K562 (cell line): ENCODE results near the gene SOX6. TPM values are rescaled to one million over a fixed set of nuclear protein-coding genes. Genes with fewer than 3 reads are reported as not detected.

Source experiments
- ATAC-seq: fragments of 200-7000 bp; cut with Tn5 transposase; 3 replicates; pipeline ENCODE4 v1.9.1; 2020; ENCODE audit warnings: moderate library complexity
- BruUV-seq: library from RNA; stranded (reverse); fragments of 400-500 nt; replicated peaks from 2 replicates; lab custom pipeline; 2021; lab: Mats Ljungman, UMichigan
- CTCF ChIA-PET: fragments of 300-600 bp; formaldehyde crosslinking; extraction: SDS; loops from one replicate; lab custom pipeline; 2021; ENCODE audit warnings: low intra/inter-chr PET ratio; lab: Yijun Ruan, JAX
- POLR2A ChIA-PET: fragments of 300-600, 350-650 bp; sonication (Branson Sonifier 250); formaldehyde crosslinking; extraction: SDS; loops from one replicate; lab custom pipeline; 2021; ENCODE audit warnings: antibody characterized with exemption, inconsistent platforms; lab: Yijun Ruan, JAX
- DNase-seq, 4 experiments: peaks; one replicate each; pipeline versions ENCODE4 v3.0.0 to v3.0.0-alpha.2; 2011 to 2018; ENCODE audit warnings: low spot score in 3 of 4, mixed read lengths in 3 of 4; ENCODE audit errors: extremely low read depth in 1 of 4
- FAIRE-seq: peaks from 2 replicates; lab custom pipeline; 2011; peaks lifted over from hg19 to GRCh38; lab: Jason Lieb, UNC
- H2AFZ ChIP-seq: 2 replicates; pipeline ENCODE4 v1.6.0; 2011; ENCODE audit warnings: low read depth, low read length, control low read depth, inconsistent platforms
- H3K27ac ChIP-seq: fragments of 200-600 bp; 3 replicates; pipeline ENCODE4 v1.8.0; 2011; ENCODE audit warnings: low read depth, mild to moderate bottlenecking, control low read depth, inconsistent platforms, low read length, moderate library complexity, mixed read lengths; ENCODE audit errors: extremely low read depth
- H3K27me3 ChIP-seq, 2 experiments: fragments of 300-600 bp in 1 of 2; 2 replicates in 1 of 2; 3 replicates in 1 of 2; pipeline versions ENCODE4 v1.6.0 to v1.8.0; 2011; ENCODE audit warnings: inconsistent platforms in 2 of 2, low read length in 2 of 2, mild to moderate bottlenecking in 1 of 2, mixed read lengths in 1 of 2, moderate library complexity in 1 of 2; ENCODE audit not compliant: control insufficient read depth in 2 of 2, insufficient read depth in 2 of 2
- H3K36me3 ChIP-seq: fragments of 300-600 bp; 3 replicates; pipeline ENCODE4 v1.8.0; 2011; ENCODE audit warnings: mild to moderate bottlenecking, low read length, inconsistent platforms; ENCODE audit not compliant: control insufficient read depth, insufficient read depth
- H3K4me1 ChIP-seq, 2 experiments: fragments of 200-600 bp in 1 of 2; replicated peaks in 1 of 2; 2 replicates in 1 of 2; 3 replicates in 1 of 2; pipeline versions ENCODE4 v1.5.1 to v1.8.0; 2011; ENCODE audit warnings: inconsistent platforms in 2 of 2, low read length in 2 of 2, mild to moderate bottlenecking in 1 of 2, mixed read lengths in 1 of 2, moderate library complexity in 1 of 2; ENCODE audit not compliant: control insufficient read depth in 2 of 2, insufficient read depth in 2 of 2
- H3K4me2 ChIP-seq: 2 replicates; pipeline ENCODE4 v1.6.1; 2011; ENCODE audit warnings: low read length, control low read depth, inconsistent platforms, mixed read lengths; ENCODE audit not compliant: insufficient read depth
- H3K4me3 ChIP-seq: fragments of 200-600 bp; sonication (generic), shearing (Covaris generic); 2 replicates; pipeline ENCODE4 v1.5.1; 2016; ENCODE audit warnings: control low read depth, inconsistent platforms
- H3K79me2 ChIP-seq: fragments of 200-600 bp; 3 replicates; pipeline ENCODE4 v1.8.0; 2011; ENCODE audit warnings: low read length, inconsistent platforms; ENCODE audit not compliant: control insufficient read depth, insufficient read depth
- H3K9ac ChIP-seq, 2 experiments: 2 replicates each; pipeline versions ENCODE4 v1.6.0 to v1.6.1; 2011; ENCODE audit warnings: low read depth in 2 of 2, low read length in 2 of 2, control low read depth in 1 of 2, inconsistent platforms in 1 of 2, mild to moderate bottlenecking in 1 of 2, mixed read lengths in 1 of 2; ENCODE audit not compliant: insufficient read depth in 1 of 2
- H3K9me1 ChIP-seq: one replicate; pipeline ENCODE4 v1.6.0; 2011; ENCODE audit warnings: inconsistent platforms, mild to moderate bottlenecking, low read length, moderate library complexity; ENCODE audit not compliant: control insufficient read depth, insufficient read depth
- H3K9me3 ChIP-seq: replicated peaks from 2 replicates; pipeline ENCODE4 v1.5.1; 2011; ENCODE audit warnings: low read depth, low read length, inconsistent platforms; ENCODE audit not compliant: control insufficient read depth, insufficient read depth
- H4K20me1 ChIP-seq: replicated peaks from 2 replicates; pipeline ENCODE4 v1.6.1; 2011; ENCODE audit warnings: low read length, inconsistent platforms, mixed read lengths; ENCODE audit not compliant: control insufficient read depth, insufficient read depth
- ARHGAP35 ChIP-seq: fragments of 450-650 bp; IDR thresholded peaks from 2 replicates; pipeline ENCODE4 v1.6.1; 2018; ENCODE audit not compliant: partially characterized antibody
- ATF3 ChIP-seq, 2 experiments: fragments of 450-650 bp in 1 of 2; sonication (generic) in 1 of 2; formaldehyde crosslinking in 1 of 2; IDR thresholded peaks in 1 of 2; conservative IDR thresholded peaks in 1 of 2; 2 replicates each; pipeline versions ENCODE4 v1.6.1 to v1.8.1; 2016 to 2023; ENCODE audit warnings: mild to moderate bottlenecking in 2 of 2, moderate library complexity in 2 of 2, inconsistent platforms in 1 of 2, missing genetic modification reagents in 1 of 2
- ATF7 ChIP-seq: fragments of 450-650 bp; IDR thresholded peaks from 2 replicates; pipeline ENCODE4 v1.7.1; 2014; ENCODE audit warnings: mild to moderate bottlenecking, moderate library complexity
- WGBS: fragments of 100-300 bp; shearing (Covaris generic); methylation state at CpG from one replicate; pipeline ENCODE4 v1.1.6; 2016; ENCODE audit warnings: low coverage, mixed read lengths; ENCODE audit not compliant: insufficient coverage; ENCODE audit errors: missing lambda C conversion rate; 5-methylcytosine and 5-hydroxymethylcytosine counted together
- in situ Hi-C: fragments of 300-500 bp; cut with MboI; formaldehyde crosslinking; loops from 4 replicates; pipeline ENCODE4 v1.15.0; 2018; ENCODE audit warnings: inconsistent platforms, mixed read lengths
- intact Hi-C: fragments of 100-400 bp; cut with micrococcal nuclease; formaldehyde crosslinking; loops from 2 replicates; pipeline ENCODE4 v1.14.2; 2022
- polyA plus RNA-seq, 8 experiments: library from polyadenylated mRNA; depleted of rRNA in 4 of 8; stranded (reverse) in 5 of 8; unstranded in 3 of 8; fragments of >200 nt; fragmentation: Nextera tagmentation in 2 of 8; fragmentation: Illumina TruSeq in 1 of 8; extraction: Ambion mirVana in 2 of 8; extraction: Trizol in 1 of 8; gene quantifications; 2 replicates each; pipeline versions ENCODE4 v1.2.1 to v1.2.3, GENCODE V29; 2011 to 2014; ENCODE audit warnings: inconsistent platforms in 1 of 8, missing spikeins in 1 of 8
- total RNA-seq, 7 experiments: library from RNA; depleted of rRNA in 6 of 7; stranded (reverse); fragments of >200 nt in 6 of 7; fragmentation: Illumina TruSeq in 2 of 7; extraction: Trizol in 2 of 7; gene quantifications; 2 replicates each; pipeline versions ENCODE4 v1.2.1 to v1.2.3, GENCODE V29; 2011 to 2021; ENCODE audit warnings: low replicate concordance in 1 of 7

The SOX6 gene
- total and polyA plus RNA-seq, 9 of the 15 experiments (the other 6 are each of a cell fraction or from before 2014, with no cell fraction given): 0.89 to 8.7 (median 5.7) TPM

GRCh38 chr11:16167706-16168487 is 188.4 kb downstream of the SOX6 start:
- CTCF ChIA-PET: no interaction called here
- POLR2A ChIA-PET: no interaction called here
- TF ChIP-seq ARHGAP35 (no peak), ATF7 (peak; percentile 35; the same call in 1 of the 2 replicates), ATF3 (IDR thresholded peaks at IDR 0.05) (peak; percentile 75), ATF3 (CRISPR knock-in tag; conservative IDR thresholded peaks at IDR 0.05) (no peak)
- TF ChIP-seq, all 486 proteins: peak for 2

More at GRCh38 chr11:16167706-16168487, 188.4 kb downstream of the SOX6 start:
- no peaks in the 10 kb centered on the region for H3K9me3 ChIP-seq
- BruUV-seq: no TSS peak
- no peaks in the 10 kb centered on the region for H3K9me1 ChIP-seq
- no peaks in the 10 kb centered on the region for H3K79me2 ChIP-seq
- ATAC-seq (no peak), DNase-seq (no peak), FAIRE-seq (no peak)
- 84% methylated on average over 3 of the region's 3 CpGs for WGBS
- no peak overlapping the region for H3K4me3 ChIP-seq
- H3K9ac ChIP-seq: no peak overlapping the region
- H3K27ac ChIP-seq: no peak overlapping the region
- no peaks in the 10 kb centered on the region for H3K27me3 ChIP-seq
- H4K20me1 ChIP-seq: no peaks in the 10 kb centered on the region
- in situ Hi-C loops: no loop called here
- intact Hi-C loops: no loop called here
- no peaks in the 10 kb centered on the region for H3K36me3 ChIP-seq
- 0 out of 5 replicates have a peak, but pooled peaks cover 0 to 2% of the 10 kb centered on the region in 2 experiments for H3K4me1 ChIP-seq
- H3K4me2 ChIP-seq: no peak overlapping the region
- no peak overlapping the region for H2AFZ ChIP-seq
